COLO668 (cell line): ENCODE results near the gene SH3RF3.

Experiments used
- DNase-seq: peaks from one replicate; lab custom pipeline; 2025; ENCODE audit not compliant: unreplicated experiment; lab: John Stamatoyannopoulos, UW

Gene SH3RF3

DNA sequence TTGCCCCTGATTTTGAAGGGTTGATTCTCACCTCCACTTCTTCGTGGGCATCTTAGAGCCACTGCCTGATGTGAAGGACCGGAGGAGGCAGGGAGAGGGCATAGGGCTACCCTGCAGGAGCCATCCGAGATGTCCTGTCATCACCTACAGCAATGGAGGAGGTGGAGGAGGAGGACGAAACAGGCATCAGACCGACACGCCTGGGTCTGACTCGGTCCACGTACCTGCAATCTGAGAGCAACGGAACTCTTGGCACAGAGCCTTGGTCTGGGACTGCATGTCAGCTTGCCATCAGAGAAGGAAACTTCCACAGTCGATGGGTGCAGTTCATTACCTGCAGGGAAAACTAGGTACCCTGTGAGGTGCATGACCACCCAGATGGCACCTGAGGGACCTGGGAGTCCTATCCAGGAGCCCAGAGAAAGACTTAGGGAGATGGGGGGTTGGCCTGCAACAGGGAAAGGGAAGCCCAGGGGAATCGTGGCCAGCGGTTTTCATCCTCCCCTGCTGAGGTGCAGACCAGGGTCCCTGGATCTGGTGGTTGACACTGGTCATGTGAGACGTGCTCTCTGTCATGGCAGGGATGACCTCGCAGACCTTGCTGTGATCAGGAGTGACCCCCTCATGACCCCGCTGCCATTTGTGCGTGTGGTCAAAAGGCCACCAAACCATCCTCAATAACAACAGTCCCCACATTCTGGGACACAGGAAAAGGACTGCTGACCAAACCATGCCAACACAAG is 293.9 kb downstream of the SH3RF3 start:
- DNase-seq = no peak

DNA sequence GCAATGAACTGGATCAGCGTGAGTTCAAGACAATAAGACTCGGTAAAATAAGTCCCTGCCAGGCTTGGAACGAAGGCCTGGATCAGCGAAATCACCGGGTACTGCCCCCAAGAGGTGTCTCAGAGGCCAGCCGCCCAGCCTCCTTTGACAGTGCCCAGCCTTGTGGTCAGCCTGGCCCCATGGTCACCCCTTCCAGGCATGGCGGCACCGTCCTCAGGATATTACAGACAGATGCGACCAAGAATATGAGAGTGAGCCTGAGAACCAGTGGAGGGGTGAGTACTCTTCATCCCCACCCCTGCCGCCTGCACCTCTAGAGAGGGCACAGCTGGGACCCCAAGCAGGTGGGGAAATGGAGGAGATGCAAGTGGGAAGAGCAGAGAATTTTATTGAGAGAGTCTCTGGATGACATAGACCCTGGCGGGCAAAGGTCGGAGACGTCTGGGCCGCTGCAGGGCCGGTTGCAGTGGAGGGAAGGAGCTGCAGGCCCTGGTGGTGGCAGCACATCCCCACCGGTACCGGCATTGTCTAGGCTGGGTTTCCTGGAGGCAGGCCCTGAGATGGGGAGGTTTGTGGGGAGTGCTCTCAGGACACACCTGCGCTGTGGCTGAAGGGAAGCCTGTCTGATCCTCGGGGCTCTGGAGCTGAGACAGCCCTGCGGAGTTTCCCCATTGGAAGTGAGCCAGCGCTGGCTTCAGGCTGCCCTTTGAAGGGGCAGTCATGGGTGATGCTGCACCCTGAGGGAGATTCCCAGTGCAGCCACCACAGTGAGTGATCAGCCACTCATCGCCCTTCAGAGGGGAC is 294.8 kb downstream of the SH3RF3 start:
- no peak for DNase-seq

DNA sequence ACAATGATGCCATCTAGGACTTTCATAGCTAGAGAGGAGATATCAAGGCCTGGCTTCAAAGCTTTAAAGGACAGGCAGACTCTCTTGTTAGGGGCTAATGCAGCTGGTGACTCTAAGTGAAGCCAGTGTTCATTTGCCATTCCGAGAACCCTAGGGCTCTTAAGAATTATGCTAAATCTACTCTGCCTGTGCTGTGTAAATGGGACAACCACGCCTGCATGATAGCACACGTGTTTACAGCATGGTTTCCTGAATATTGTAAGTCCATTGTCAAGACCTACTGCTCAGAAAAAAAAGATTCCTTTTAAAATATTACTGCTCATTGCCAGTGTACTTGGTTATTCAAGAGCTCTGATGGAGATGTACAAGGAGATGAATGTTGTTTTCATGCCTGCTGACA is 296.4 kb downstream of the SH3RF3 start:
- DNase-seq = no peak

DNA sequence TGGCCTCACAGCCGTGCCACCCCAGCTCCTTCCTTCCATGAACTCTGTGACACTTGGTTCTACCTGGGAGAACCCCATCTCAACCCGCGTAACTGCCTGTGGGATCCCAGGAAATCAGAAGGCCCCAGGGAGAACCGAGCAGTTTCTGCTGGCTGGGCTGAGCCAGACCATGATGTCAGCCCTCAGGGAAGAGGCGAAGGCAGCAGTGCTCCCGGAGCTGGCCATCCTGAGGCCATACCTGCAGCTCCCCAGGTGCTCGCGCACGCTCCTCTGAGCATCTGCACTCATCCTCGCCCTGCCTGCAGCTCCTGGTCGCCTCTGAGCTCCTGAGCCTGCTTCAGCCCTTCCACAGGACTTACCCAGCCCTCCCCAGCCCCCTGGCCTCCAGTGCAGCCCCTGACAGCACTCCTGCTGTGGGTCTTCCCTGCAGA is 298.7 kb downstream of the SH3RF3 start:
- no peak for DNase-seq

DNA sequence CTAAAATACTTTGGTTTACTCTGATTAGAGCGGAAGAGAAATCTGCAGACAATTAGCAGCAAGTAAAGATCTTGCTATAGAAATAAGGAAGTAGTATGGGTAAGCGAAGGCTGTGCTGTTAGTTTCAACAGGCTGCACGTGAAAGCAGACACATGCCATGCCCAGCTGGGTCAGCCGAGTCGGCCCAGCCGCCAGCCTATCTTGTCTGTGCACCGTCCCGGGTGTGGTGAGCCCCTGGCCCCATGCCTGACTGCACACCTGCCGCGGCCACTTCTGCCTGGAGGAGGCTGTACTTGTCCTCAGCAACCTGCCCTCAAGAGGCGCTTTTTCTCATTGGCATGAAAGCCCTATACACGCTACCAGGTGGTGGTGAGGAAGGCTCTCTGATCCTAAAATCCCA is 299.3 kb downstream of the SH3RF3 start:
- DNase-seq = no peak

DNA sequence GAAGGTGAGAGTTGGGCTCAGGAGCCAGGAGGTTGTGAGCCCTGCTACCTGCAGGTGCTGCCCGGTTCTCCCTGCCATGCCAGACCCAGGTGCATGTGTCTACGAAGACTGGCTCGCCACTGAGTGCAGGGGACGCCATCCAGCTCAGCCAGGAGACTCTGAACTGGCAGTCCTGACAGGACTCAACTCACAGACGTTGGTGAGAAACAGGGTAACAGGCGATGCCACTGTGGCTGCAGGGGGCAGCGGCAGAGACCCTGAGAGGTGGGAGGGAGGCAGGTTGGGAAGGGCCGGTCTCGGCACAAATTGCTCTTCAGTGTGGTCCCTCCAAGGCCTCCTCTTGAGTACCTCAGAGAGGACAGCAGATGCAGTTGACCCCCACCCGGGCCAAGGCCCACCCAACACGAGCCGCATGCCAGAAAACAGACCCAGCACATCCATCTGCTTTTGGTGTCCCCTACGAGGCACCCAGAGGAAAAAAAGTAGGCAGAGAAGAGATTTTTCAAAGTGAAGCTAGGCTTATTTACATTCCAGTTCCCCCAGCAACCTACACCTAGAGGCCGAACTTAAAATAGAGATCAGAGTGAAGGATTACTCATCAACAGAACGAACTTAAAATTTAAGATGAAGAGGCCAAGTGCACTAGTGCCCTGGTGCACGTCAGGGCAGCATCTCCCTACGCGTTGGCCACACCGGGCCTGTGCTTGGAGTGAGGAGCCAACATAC is 300.0 kb downstream of the SH3RF3 start:
- DNase-seq = no peak

DNA sequence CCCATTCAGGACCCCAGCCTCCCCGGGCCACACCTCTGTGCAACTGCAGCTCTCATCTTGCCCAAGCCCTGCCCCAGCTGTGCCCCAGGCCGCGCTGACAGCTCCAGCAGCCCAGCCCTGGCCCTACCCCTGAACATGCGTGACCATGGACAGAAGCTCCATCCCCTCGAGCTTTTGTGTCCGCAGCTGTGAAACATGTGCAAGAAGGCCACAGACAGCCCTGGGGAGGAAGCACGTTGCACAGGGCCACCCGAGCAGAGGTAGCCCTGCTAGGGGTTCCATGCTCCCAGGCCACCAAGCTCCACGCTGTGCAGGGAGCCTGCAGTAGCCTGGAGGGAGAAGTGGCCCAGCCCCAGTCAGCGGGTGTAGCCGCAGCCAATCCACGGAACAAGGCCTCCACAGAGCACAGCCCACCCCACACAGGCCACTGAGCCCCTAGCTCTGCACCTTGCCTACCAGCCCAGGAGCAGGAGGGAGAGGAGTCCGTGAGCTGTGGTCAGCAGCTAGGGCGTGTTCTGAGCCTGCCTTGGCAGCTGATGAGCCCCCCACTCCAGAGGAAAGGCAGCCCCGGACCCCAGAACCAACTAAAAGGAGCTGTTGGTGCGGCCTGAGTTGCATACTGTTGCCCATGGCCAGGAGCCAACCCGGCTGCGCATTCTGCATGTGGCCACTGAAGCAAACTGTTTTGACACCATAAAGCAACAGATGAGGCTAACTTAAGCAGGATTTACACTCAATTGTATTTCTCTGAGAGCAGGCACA is 300.7 kb downstream of the SH3RF3 start:
- no peak for DNase-seq

DNA sequence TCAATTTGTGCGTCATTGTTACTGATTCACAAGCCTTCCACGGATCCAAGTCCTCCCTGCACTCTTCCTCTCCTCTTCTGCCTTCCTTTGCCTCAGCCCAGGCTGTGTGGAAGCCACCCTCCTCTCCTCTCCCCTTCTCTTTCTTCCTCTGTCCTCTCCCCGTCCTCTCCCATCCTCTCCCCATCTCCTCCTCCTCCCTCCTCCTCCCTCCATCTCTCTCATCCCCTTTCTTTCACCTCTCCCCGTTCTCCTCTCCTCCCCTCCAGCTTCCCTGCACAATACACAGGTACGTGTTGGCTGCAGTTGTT is 301.3 kb downstream of the SH3RF3 start:
- DNase-seq = no peak

DNA sequence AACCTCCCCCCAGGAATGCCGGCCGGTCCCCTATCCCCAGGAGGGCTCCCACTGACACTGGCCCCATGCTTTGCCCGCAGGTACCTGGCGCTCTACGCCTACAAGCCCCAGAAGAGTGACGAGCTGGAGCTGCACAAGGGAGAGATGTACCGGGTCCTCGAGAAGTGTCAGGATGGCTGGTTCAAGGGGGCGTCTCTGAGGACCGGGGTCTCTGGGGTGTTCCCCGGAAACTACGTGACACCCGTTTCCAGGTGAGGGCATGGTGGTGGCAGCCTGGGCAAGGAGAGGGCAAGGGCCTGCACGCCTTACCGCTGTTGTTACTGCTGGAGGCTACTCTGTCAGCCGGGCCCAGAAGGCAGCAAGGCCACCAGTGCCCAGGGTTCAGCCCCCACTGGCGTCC is 303.4 kb downstream of the SH3RF3 start:
- no peak for DNase-seq

DNA sequence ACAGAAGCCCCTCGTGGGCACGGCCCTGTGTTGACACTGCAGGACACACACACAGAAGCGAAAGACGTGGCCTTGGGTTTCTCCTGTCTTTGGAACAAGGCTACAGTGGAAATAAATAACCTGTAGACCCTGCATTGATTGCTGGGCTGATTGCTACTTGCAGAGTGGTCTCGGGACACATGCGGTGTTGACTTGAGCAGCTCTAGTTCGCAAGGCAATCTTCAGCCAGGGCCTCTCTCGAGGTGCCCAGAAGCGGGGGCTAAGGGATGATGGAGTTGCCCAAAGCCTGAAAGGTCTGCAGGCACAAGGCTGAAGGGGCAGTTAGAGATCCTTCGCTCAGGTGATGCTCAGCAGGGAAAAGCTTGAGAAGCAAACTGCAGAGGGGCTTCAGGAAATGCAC is 304.5 kb downstream of the SH3RF3 start:
- no peak for DNase-seq

DNA sequence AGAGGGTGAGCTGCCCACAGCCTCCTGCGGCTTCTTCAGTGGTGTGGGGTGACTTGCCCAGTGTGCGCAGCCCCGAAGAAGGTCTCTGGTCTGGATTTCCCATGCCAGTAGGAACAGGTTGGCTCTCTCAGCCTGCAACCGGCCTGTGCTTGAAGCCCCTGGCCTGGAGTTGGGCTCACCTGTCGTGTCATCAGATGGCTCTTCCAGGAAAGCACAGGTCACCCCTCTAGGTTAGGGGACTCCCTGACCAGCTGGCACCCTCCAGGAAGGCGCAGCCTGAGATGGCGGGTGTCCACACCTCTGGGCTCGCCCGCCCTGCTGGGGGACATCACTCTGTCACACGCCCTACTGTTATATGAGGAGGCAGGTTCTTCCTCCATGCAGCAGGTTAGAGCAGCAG is 304.9 kb downstream of the SH3RF3 start:
- DNase-seq = no peak

DNA sequence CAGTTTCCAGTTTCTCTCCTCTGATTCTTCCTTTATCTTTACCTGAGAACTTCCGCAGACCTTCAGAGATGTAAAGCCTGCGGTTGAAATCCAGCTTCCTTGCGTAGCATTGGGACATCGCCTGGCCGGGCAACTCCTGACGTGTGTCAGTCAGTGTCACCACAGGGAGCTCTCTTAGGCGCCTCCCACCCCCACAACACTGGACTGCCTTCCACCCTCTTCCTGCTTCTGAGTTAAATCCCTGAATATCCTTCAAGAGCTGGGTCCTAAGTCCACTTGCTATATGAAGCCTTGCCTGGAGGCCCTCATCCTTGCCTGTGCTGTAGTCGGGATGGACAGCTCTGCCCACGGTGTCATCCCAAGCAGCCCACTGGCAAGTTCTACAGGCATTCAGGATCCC is 305.3 kb downstream of the SH3RF3 start:
- DNase-seq = no peak

DNA sequence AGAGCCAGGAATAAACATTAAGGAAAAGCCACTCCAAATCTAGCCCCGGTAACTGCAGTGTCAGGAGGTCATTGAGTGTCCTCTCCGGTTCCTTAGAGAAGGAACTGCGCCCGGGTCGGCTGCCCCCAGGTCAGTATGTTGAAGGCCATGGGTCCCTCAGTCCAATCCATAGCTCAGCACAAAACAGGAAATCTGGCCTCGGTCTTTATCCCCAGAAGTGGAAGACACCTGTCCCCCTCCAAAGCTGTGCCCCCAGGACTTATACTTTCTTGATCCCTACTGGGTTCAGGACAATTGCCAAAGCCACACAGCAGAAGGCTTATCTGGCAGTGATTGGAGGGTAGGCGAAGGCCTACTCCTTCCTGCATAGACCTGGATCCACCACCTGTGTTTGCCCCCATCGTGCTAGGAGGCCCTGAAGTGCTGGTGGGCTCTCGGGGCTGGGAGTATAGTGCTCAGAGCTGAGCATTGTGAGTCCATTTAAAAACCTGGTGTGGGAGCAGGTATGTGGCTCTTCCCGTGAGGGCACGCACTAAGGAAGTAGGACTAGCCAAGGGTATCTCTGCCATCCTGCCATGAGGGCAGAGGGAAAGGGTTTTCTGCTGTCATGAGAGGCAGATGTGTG is 306.2 kb downstream of the SH3RF3 start:
- DNase-seq = no peak

DNA sequence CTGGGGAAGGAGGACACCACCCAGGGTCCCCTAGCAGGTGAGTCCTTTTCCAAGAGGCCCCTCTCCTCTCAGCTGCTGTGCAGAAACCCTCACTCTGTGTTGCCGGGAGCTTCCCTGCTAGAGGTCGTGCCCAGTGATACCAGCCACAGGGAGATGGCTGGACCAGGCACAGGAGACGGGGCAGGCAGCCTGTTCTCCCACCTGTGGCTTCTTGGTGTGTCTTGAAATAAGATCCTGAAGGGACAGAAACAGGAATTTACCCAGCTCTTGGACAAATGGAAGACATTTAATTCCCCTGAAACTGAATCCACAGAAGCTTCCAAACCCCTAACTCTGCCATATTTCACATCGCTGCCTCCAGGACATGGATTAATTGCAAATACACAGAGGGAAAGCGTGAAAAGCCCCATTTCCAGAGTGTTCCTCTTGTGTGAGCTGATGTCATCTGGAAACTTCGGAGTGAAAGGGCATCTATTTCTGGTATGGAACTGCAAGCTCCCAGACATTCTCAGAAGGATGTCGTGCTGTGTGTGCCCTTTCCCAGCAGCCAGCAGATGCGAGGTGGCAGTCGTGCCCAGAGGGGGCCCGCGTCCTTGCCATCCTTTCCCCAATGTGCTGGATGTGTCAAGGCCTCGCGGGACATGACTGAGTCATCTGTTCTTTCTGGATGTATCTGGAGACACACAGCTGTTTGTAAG is 307.0 kb downstream of the SH3RF3 start:
- no peak for DNase-seq

DNA sequence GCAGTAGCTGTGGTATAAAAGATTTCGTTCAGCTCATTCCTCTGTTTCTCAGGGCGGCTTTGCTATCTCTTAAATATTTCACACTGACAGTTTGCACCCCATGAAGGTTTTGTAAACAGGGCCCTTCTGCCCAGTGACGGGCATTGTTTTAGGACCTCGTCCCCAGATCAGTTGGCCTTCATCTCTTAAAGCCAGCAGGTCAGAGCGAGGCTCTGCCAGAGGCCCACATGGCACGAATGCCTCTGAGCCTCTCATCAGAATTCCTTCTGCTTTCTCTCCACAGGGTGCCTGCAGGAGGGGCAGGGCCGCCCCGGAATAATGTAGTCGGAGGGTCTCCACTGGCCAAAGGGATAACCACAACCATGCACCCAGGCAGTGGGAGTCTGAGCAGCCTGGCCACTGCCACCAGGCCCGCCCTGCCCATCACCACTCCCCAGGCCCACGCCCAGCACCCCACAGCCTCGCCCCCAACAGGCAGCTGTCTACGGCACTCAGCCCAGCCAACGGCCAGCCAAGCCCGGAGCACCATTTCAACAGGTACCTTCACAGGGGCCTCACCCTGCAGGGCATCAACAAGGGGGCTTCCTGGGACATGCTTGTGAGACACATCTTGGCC is 307.7 kb downstream of the SH3RF3 start:
- peak; percentile 81 for DNase-seq

DNA sequence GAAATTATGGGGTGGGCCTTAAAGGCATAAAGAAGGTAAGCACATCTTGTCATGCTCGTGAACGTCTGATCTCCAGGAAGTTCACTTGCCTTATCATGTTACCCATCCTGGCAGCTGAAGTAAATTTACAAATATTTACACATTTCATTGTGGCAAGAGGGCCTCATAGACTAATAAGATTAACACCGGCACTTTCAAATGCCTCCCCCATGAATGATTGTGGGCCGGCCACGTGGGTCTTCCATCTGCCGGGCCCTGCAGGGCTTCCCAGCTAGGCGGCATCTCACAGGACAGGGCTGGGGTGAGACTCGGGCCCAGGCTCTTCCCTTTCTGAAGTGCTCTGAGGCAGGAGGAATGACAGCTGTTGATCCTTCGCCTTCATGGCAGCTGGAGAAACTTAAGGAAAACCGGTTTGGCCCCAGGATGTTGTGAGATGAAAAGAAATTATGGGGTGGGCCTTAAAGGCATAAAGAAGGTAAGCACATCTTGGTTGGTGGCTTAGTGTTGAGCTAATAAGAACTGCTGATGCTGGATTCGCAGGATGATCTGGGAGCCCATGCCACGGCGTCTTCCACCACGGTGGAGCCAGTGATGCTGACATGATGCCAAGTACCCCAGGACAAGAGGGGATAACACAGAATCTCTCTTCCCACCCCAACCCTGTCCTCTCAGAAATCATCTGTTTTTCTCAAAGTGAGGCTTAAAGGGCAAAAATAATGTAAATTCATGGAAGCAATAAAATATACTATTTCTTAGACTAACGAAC is 308.5 kb downstream of the SH3RF3 start:
- DNase-seq = peak; percentile 82

DNA sequence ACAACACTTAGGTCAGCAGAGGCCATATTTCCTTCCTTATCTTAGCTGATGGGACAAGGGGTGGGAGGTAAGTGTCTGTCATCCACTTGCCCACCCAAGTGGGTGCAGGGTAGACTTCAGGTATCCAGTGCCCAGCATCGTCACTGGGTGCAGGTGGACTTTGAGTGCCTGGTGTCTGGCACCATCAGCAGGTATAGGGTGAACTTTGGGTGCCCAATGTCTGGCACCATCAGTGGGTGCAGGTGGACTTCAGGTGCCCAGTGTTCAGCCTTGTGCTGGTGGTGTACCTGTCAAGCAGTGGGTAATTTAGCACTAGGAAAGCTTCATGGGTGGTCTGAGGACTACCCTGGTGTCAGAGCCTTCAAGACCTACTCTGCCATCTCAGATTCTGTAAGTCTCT is 309.1 kb downstream of the SH3RF3 start:
- no peak for DNase-seq

DNA sequence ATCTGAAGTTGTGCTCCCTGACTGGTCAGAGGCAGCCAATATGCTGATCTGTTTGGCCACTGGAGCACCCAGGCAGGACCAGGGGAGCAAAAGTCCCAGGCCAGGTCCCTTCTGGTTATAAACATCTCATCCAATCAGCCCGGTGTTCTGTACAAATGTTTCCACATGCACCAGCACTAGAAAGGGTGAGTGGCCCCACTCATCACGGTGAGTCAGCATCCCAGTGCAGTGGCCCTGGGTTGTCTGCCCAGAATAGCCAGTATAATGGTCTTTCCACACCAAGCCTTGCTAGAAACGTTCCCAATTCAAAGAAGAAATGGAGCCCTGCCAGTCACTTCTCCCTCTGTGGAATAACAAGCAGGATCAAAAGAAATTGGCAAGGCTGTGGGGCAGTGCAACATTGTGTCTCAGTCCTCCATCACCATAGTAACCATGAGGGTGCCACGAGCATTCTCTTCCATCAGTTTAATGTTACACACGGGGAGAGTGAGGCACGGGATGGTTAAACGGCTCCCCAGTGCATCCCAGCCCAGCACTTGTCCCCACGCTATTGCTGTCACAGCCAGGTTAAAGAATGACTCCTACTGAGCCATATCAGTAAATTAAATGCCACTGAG is 309.9 kb downstream of the SH3RF3 start:
- DNase-seq = peak; percentile 22

DNA sequence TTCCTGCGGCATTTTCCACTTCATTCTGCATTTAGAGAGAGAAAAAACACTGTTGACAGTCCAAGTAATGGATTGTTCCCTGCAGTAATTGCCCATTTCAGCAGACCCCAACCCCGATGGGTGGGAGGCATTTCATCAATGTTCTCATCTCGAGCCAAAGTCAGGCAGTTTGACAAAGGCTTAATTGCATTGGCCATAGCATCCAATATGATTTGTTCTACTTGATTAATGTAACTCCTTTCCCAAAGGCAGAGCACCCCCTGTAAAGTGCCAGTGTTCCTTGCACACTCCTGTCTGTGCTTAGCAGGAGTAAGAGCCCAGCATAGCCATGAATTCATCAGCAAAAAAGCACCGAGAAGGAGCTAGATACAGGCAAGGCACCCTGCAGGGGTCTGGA is 310.4 kb downstream of the SH3RF3 start:
- DNase-seq = no peak
